HG02840 (cell line): ENCODE data around the gene OSBPL5.

Experiments used
- ATAC-seq: cut with Tn5 transposase; IDR thresholded peaks from one replicate; pipeline ENCODE4 v1.9.1; 2021; ENCODE audit warnings: mild to moderate bottlenecking, moderate library complexity, moderate number of reproducible peaks; ENCODE audit not compliant: unreplicated experiment, low FRiP score

The OSBPL5 gene

DNA sequence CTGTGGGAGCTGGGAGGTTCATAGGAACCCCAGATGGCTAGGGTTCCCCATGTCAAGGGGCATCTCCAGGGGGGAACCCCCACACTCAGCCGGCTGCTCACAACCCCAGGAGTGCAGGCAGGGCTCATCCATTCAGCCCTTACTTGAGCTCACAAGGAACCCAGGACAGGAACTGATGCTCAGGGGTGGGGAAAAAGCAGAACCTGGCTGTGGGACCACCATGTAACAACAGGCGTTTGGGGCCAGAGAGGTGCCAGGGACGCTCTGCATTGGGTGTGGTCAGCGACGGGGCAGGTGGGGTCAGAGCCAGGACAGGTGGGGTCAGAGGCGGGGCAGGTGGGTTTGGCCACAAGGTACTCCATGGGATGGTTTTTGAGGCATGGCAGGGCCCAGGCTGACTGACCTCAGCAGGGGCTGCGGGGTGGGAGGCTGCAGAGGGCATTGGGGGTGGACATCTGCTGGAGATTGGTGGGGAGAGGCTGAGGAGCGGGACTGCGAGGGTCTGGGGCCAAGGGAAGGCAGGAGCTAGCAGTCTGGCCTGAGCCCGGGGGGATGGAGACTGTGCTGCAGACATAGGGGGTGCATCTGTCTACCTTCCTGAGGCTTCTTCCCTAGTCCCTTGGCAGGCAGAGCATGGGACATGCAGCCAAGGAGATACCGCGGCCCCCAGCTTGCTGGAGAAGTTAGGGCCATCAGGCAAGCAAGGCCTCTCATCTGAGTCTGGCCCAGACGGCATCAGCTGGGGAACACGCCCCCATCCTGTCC, 73.8 kb downstream of the OSBPL5 start:
- ATAC-seq, result no peak

DNA sequence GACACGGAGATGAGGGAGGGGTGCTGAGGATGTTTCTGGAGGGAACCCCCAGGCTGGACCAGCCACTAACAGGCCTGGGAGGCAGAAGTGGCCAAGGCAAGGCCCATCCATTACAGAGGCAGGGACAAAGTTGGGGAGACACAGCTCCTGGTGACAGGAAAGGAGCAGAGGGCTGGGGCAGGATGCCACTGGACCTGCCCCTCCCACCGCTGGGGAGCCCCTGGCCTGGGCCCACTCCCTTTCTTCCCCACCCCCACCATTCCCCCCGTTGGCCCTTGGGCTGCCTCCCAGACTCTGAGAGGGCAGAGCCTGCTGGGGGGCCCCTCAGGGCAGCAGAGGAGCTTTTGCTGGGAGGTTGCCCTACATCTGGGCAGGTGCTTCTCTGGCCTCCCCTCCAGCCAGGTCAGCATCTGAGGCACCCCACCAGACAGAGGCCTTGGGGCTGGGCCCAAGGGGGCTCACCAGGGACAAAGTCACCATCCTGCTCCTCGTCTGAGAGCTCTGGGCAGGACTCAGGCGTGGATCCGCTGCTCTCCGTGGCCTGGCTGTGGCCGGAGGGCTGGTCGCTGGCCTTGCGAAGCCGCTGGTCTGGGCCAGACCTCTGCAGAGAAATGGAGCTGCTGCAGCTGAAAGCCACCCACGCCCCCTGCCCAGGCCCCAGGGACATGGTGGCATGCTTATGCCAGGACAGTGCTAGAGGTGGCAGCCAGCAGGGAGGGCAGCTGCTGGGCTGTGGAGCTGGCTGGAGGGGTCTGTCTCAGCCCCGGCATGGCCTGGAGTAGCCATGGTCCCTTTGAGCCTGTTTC, 74.8 kb downstream of the OSBPL5 start:
- ATAC-seq, result no peak

DNA sequence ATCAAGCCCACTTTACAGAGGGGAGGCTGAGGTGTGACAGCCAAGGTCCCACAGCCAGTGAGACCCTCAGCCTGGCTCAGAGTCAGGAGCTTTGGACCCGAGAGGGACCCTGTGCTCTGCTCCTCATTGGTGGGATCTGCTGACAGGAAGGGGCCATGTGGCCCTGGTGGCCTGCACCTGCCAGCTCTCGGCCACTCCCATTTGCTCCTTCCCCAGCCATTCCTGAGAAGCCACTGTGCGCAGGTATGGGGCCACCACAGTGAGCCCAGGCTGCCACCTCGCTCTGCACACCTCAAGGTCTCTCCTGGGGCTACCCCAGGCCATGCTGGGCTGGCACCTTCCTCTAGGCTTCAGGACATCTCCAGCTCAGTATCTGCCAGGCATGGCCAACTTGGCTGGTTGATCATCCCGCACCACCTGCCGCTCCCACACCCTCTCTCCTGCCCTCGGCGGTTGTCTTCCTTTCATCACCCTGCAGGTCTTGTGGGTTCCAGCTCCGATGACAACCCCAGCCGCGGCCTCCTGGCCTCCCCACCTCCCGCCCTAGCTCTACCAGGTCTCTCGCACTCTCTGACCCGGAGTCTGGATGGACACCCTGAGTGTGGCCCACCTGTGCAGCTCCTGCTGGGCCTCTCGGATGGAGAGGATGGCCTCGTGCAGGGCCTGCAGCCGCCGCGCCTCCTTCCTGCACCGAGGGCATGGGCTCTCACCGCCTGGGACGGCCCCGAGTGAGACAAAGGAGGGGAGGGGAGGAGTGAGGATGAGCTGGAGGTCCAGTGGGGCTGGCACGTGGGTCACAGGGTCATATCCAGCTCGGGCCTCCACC, 75.7 kb downstream of the OSBPL5 start:
- no peak for ATAC-seq

DNA sequence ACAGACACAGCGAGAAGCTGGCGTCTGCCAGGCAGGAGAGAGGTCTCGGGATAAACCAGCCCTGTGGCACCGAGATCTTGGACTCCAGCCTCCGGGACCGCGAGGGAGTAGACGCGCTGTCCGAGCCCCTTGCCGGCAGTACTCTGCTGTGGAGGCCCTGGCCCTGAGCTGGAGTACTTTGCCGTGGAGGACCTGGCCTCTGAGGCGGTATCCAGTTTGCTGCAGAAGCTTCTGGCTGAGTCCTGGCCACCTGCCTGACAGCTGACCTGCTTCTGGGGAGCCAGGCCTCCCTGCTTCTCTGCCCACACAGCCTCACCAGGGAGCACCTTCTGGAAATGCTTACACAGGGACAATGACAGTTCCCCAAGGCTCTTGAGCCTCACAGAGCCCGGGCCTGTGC, 76.3 kb downstream of the OSBPL5 start:
- no peak for ATAC-seq

DNA sequence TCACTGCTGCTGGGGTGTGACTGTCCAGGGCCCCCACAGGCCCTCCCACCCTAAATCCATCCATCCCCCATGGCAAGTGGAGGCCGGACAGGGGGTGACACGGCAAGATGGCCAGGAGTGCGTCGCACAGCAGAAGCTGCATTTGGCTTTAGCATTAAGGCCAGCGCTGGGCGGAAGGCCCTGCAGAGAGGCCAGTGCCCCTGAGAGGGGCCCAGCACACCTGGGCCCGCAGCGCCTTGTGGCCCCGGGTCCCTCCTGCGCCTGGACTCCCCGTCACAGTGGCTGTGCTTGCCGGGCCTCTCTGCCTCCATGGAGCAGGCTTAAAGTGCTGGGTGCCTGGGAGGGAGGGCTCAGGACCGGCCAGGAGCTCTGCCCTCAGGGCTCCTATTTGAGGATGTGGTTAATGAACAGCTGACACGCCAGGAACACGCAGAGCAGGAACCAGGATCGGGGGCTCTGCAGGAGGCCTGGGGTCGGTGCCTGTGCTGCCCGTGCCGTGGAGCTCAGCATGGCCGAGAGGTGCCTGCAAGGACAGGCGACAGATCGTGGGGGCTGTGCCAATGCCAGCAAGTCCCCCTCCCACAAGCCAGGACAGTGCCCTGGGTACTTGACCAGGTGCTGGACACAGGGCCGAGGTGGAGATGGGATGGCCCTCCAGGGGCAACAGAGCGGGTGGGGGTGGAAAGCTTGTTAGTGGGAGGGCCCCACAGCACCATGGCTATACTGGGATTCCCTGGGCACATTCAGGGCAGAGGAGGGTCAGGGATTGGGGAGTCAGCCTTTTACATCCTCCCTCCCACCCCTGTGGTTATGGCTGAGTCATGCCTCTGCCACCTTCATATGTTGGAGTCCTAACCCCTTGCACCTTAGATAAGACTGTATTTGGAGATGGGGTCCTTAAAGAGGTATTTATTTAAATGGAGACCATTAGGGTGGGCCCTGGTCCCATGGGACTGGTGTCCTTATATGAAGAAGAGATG, 77.0 kb downstream of the OSBPL5 start:
- ATAC-seq, result no peak

DNA sequence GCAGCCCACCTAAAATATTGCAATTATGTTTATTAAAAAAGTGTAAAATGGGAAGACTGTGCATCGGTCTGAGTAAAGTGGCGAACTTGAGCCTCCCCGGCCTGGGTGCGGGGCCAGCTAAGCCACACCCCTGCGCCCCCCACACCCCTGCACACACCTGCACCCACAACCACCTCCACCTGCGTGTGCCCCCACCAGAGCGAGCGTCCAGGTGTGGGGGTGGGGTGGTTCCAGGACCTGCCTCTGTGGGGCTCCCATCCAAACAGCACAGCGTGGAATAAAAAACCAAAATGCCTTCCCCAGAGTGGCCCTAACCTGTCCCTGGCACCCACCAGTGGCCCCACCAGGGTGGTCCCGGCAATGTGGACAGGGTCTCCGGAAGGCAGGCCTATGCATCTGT, 77.7 kb downstream of the OSBPL5 start:
- ATAC-seq, result no peak

DNA sequence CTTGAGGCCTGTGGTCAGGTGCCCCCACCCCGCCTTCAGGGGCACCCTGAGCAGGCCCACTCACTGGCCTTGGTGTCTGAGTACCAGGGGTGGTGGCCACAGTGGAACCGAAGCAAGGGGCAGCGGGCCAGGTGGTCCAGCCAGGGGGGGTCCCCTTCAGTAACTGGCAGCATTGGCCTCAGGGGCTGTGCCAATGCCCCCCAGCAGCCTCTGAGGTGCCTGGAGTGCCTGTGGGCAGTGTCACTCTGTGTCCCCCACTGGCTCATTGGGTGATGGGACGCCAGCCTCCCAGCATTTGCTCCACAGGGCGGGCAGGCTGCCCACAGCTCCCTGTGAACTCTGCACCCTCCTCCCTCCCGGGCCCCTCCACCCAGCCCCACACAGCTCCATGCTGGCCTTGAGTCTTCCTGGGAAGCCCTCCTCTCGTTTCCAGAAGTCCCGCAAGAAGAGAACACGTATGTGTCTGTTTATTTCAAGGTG, 78.4 kb downstream of the OSBPL5 start:
- ATAC-seq, result no peak

DNA sequence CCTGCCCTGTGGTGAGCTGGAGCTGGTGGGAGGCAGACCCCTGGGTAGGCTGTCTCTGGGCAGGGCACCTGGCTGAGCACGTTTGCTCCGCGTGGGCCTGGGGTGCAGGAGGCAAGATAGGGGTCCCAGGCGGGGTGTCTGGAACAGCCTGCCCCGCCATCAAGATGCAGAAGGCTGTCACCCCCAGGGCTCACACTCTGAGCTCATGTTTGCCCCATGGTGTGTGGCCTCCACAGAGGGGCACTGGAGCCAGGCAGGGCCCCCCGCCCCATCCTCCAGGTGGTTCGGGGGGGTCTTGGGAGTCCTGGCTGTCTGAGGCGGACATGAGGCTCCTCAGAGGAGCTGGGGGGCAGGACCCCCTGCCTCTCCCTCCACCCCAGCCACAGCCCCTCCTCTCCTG, 79.0 kb downstream of the OSBPL5 start:
- no peak for ATAC-seq

DNA sequence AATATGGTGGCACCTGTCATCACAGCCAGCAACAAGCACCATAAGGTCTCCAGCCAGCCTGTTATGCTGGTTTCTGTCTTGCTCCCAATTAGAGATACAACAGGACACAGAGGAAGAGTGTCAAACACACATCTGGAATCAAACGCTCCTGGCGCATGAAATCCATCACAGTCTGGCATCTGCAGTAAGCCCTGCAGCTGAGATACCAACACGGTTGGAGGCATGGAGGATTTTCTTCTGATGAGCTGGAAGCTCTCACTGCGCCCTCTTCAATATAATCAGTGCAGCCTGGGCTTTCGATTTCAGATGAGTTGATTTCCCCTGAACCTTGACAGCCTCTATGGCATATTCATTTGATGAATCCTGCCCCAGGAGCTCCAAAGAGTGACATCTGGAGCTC, 80.1 kb downstream of the OSBPL5 start:
- ATAC-seq, result no peak

DNA sequence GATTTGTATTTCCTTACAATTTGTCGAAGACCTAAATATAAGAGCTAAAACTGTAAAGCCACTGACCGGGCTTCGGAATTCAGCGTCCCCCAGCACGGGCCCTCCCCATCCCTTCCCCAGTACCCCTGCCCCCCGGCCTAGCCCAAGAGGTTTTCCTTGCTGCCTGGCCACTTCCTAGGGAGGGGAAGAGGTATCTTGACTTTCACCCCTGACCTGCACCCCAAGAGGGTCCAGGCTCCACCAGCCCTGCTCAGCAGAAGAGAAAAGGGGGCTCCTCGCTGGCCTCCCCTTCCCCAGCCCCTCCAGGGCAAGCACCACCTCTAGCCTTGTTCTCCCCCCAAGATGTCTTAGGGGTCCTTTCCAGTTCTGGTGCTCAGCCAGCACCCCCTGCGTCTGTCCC, 81.8 kb downstream of the OSBPL5 start:
- ATAC-seq, result no peak

DNA sequence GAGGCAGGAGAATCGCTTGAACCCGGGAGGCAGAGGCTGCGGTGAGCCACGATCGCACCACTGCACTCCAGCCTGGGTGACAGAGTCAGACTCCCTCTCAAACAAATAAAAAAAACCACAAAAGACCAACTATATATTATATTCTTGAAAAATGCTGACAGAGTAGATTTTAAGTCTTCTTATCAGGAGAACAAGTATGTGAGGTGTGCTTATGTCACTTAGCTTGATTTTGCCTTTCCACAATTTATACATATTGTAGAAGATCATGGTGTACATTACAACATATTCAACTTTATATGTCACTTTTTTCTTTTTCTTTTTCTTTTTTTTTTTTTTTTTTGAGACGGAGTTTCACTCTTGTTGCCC, 83.7 kb downstream of the OSBPL5 start:
- ATAC-seq, result no peak

DNA sequence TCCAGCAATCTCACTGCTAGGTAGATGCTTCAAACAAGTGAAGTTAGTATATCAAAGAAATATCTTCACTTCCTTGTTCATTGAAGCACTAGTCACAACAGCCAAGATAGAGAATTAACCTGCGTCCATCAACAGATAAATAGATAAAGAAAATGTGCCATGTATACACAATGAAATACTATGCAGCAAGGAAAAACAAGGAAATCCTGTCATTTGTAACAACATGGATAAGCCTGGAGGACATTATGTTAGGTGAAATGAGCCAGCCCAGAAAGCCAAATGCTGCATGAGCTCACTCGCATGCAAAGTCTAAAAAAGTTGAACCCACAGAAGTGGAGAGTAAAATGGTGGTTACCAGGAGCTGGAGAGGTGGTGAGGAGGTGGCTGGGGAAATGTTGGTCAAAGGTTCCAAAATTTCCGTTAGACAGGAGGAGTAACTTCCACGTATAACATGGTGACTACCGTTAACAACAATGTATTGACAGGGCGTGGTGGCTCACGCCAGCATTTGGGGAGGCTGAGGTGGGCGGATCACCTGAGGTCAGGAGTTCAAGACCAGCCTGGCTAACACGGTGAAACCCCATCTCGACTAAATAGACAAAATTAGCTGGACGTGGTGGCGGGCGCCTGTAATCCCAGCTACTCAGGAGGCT, 84.3 kb downstream of the OSBPL5 start:
- ATAC-seq, result no peak

DNA sequence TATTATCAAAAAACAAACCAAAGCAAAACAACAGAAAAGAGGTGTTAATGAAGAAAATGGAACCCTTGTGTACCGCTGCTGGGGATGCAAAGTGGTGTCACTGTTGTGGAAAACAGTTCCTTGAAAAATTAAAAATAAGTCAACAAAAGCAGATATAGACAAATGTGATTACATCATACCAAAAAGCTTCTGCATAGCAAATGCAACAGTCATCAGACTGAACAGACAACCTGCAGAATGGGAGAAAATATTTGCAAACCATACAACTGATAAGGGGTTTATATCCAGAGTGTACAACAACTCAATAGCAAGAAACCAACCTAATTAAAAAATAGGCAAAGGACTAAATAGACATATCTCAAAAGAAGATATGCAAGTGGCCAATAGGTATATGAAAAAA, 85.0 kb downstream of the OSBPL5 start:
- no peak for ATAC-seq

DNA sequence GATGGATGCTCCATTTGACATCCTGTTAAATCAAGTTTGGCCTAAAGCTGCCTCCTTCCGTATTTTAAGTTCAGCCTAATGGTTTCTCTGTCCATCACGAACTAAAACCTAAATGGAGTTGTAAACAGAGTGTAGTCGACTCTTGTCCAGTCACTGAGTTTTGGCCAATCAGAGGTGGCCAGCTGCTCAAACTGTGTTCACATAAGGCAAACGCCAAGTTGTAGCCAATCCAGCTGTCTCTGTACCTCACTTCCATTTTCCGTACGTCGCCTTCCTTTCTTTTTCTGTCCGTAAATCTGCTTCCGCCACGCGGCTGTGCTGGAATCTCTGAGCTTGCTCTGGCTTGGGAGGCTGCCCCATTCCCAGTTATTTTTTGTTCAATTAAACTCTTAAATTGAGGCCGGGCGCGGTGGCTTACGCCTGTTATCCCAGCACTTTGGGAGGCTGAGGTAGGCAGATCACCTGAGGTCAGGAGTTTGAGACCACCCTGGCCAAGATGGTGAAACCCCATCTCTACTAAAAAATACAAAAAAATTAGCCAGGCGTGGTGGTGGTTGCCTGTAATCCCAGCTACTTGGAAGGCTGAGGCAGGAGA, 87.2 kb downstream of the OSBPL5 start:
- ATAC-seq, result no peak

DNA sequence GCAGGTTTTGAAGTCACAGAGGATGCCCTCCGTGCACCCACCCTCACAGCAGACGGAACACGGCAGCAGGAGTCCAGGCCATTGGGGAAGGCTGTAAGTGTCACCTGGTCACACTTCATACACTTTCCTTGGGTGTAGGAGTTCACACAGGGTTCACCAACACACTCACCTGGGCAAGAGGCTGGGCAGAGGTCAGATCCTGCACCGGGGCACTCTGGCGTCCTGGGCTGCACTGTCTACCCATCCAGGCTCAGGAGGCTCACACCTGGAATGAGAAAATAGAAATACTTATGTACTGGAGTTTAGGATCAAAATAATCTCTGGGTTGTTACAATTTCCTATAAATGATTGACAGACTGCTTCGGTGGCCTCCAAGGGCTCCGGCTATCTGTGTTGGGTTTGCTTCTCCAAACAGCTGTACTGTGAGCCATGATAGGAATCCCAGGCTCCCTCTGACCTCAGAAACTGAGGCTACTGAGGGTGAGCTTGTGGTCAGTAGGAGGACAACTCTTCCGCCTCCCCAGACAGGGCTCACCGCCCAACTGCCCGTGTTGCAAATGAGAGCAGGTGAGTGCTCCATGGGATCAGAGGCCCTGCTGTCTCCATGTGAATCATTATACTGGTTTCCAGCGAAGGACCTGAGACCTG, 87.8 kb downstream of the OSBPL5 start:
- no peak for ATAC-seq

DNA sequence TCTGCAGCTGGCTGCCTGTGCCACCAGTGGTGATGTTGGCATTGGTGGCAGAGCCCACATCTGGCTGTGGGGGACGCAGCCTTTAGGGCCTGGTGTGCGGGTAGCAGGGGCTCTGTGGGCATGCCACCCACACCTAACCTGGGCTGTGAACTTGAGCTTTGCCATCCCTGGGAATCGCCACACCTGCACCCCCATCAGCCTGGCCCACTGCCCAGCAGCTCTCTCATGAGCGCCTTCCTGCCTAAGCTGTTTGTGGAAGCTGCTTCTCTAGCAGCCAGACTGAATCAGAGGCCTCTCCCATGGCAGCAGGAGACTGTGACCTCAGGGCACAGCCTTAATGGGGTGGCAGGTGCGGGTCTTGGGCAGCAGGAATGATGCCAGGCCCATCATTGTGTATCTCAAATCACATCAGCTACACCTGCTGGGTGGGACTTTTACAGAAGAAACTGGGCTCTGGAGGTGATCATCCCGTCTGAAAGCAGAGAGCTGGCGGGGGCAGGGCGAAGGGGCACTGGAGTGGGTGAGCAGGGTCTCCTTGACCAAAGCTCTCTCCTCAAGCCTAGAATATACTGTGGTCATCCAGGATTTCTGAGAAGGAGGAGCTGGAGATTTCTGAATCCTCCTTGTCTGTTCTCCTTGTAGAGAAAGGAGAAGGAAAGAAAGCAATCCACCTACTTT, 90.1 kb downstream of the OSBPL5 start:
- ATAC-seq, result no peak

DNA sequence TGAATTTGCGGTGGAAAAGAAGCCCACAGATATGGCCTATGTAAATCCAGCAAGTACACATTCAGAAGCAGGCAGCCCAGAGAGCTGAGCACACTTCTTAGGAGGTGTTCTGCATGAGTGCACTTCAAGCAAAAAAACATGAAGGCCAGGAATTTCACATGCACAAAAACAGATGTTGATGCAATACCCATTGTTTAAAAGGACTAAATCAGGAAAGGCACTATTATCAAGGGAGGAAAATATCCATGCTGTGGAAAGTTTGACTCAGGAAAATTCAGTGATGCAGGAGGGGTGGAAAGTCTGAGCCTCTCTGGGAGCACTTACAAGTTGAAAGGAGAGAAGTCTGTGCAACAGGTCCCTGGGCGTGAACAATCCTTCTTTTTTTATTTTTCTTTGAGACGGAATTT, 92.1 kb downstream of the OSBPL5 start:
- no peak for ATAC-seq

DNA sequence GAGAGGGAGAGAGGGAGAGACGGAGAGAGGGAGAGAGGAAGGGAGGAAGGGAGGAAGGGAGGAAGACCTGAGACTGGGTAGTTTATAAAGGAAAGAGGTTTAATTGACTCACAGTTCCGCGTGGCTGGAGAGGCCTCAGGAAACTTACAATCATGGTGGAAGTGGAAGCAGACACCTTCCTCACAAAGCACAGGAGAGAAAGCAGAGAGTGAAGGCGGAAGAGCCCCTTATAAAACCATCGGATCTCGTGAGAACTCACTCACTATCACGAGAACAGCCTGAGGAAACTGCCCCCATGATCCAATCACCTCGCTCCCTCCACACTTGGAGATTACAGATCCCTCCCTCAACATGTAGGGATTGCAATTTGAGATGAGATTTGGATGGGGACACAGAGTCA, 95.7 kb downstream of the OSBPL5 start:
- no peak for ATAC-seq
